ENCODE data around the gene WHRN.

The WHRN gene

DNA sequence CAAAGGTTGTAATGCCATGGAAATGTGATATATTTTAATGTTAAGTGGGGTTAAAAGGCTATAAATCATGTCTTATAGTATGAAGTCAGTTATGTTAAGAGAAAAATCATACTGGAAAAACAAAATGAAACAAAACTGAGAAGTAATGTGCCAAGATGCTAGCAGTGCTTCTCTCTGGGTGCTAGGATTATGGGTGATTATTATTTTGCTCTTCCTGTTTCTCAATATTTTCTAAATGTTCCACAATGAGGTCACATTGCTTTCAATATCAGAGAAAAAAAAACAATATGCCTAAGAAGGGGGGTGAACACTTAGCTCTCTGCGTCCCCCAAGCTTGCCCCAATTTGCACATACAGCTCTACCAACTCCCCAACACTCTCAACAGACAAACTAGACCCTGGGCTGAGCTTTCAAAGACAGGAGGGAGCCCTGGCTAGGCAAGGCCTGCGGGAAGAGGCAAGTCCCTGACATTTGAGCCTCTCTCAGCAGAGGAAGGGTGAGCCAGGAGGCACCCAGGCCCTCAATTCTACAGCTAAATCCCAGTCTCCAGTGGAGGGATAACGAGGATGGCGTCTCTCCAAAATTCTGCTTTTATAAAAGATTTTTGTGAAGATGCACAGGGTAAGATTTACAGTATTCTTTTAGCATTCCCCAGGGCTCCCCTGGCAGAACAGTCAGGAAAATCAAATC, 24.4 kb downstream of the WHRN start:
- in situ Hi-C loops (cut with MboI; ENCODE audit: low pct_unique_long_range_greater_than_20kb, low sequenced_read_pairs, unreplicated experiment) = no loop called here
- TF ChIP-seq, protein P1, sequence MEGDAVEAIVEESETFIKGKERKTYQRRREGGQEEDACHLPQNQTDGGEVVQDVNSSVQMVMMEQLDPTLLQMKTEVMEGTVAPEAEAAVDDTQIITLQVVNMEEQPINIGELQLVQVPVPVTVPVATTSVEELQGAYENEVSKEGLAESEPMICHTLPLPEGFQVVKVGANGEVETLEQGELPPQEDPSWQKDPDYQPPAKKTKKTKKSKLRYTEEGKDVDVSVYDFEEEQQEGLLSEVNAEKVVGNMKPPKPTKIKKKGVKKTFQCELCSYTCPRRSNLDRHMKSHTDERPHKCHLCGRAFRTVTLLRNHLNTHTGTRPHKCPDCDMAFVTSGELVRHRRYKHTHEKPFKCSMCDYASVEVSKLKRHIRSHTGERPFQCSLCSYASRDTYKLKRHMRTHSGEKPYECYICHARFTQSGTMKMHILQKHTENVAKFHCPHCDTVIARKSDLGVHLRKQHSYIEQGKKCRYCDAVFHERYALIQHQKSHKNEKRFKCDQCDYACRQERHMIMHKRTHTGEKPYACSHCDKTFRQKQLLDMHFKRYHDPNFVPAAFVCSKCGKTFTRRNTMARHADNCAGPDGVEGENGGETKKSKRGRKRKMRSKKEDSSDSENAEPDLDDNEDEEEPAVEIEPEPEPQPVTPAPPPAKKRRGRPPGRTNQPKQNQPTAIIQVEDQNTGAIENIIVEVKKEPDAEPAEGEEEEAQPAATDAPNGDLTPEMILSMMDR (IDR thresholded peaks at IDR 0.05; ENCODE audit: extremely low read depth, insufficient read depth, missing control alignments) = no peak

DNA sequence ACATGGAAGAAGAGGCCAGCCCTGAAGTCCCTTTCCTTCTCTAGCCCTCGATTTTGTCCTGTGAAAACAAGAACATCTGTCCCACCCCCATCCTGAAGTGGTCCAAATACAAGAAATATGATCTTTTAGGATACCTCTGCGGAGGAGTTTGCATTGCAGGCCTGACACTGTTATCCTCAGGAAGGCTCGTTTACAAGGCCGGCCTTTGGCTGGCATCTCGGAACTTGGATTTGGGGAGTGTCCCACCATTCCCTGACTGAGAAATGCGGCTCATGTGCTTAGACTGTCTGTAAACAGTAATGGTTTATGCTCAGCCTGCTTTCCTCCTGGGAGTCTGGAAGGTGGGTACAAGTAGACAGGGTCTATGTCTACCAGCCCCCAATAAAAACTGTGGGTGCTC, 26.4 kb downstream of the WHRN start:
- DNase-seq (ENCODE audit: low spot score) = no peak
- in situ Hi-C loops (cut with MboI; ENCODE audit: low pct_unique_long_range_greater_than_20kb, low sequenced_read_pairs, unreplicated experiment) = no loop called here
- TF ChIP-seq, protein P1 (IDR thresholded peaks at IDR 0.05; ENCODE audit: extremely low read depth, insufficient read depth, missing control alignments) = no peak

More for the DNA sequence above, 24.4 kb downstream of the WHRN start:
- no peak for DNase-seq (ENCODE audit: low spot score)

DNA sequence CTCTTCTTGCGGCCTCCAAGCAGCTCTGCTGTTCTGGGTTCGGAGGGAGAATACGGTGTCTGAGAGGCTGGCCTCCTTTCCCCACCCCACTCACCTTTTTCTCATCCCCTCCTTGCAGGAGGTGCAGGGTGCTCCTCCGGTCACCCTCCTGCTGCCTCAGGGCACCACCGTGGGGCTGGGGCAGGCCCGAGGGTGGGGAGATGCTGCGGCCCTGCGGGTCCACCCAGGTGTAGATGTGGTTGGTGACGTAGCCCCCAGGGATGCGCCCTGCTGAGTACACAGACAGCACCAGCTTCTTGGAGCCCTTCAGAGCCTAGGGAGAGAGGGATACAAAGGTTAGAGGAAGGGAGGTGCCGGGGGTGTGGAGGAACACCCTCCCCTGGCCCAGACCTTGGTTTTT, 26.8 kb downstream of the WHRN start:
- in situ Hi-C loops (cut with MboI; ENCODE audit: low pct_unique_long_range_greater_than_20kb, low sequenced_read_pairs, unreplicated experiment) = no loop called here
- no peak for DNase-seq (ENCODE audit: low spot score)
- TF ChIP-seq, protein P1 (IDR thresholded peaks at IDR 0.05; ENCODE audit: extremely low read depth, insufficient read depth, missing control alignments) = no peak

DNA sequence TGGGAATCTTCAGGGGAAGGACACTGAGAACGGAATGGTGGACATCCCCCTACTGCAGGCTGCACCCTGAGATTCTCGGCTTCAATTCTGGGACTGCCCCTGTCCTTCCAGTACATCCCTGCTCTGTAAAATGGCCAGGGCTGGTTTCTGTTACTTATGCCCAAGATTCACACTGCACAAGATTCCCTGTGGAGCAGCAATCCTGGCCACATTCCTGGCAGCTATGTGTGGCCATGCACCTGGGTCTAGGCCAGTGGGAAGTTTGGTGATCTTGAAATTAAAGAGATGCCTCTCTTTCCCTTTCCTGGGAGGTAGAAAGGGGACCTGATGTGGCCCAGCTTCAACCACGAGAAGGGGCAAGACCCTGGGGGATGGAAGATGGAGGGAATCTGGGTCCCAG, 27.6 kb downstream of the WHRN start:
- in situ Hi-C loops (cut with MboI; ENCODE audit: low pct_unique_long_range_greater_than_20kb, low sequenced_read_pairs, unreplicated experiment) = no loop called here
- DNase-seq (ENCODE audit: low spot score) = no peak
- TF ChIP-seq, protein P1 (IDR thresholded peaks at IDR 0.05; ENCODE audit: extremely low read depth, insufficient read depth, missing control alignments) = no peak

DNA sequence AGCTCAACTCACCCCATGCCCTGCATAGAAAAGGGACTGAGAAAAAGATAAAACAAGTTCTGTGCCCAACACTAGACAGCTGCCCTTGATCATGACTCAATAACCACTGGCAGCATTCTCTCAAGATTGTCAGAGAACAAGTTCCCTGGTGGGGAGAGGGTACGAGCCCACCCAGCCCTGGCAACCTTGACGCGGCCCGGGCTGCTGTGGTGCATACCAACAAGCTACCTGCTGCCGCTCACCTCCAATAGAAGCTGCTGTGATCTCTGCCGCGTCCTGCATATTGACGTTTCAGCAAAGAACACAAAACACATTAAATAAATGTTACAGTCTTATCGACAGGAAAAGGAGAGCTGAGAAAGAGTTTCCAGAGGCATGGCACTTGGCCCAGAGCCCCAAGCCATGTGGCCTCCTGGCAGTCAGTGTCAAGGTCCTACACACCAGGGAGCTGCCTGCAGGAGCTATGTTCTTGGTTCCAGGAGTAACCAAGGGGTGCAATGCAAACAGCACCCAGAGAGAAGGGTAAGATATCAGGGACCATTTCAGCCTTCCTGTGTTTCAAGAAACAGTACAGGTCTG, 28.3 kb downstream of the WHRN start:
- TF ChIP-seq, protein P1 (IDR thresholded peaks at IDR 0.05; ENCODE audit: extremely low read depth, insufficient read depth, missing control alignments) = no peak
- no peak for DNase-seq (ENCODE audit: low spot score)
- in situ Hi-C loops (cut with MboI; ENCODE audit: low pct_unique_long_range_greater_than_20kb, low sequenced_read_pairs, unreplicated experiment) = no loop called here

DNA sequence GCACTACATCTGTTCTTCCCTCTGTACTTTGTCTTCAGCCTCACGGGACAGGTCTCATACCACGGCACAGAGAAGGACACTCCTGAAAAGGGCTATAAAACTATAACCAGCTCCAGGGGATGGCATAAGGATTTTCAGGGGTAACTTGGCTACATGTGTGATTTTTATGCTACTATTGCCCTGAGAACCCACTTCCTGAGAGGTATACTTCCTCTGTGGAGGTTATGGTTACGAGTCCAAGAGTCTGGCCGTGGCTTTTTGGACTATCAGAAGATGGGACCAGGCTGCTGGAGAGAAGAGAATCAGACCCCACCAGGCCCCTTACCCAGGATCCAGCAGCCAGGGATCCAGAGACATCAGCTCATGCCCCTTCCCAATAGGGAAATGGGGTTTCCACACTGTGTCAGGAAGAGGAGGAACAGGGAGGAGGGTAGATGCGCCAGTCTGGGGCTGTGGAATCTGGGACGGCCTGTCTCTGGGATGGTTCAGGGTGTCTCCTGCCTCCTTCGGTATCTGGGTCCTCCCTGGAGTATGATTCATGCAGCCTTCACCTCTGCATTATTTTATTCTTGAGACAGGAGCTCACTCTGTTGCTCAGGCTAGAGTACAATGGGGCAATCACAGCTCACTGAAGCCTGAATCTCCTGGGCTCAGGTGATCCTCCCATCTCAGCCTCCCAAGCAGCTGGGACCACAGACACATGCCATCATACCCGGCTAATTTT, 29.7 kb downstream of the WHRN start:
- TF ChIP-seq, protein P1 (IDR thresholded peaks at IDR 0.05; ENCODE audit: extremely low read depth, insufficient read depth, missing control alignments) = no peak
- no peak for DNase-seq (ENCODE audit: low spot score)
- in situ Hi-C loops (cut with MboI; ENCODE audit: low pct_unique_long_range_greater_than_20kb, low sequenced_read_pairs, unreplicated experiment) = no loop called here
